RWPE1 (cell line): Measurements from ENCODE around the gene NRP1.
A peak's percentile ranks its signal among the peaks of the same experiment; 100 is the strongest.

ENCODE experiments used
- CTCF ChIA-PET: fragments of 350-600 bp; sonication (Branson Sonifier 250); formaldehyde crosslinking; extraction: SDS; loops from one replicate; lab custom pipeline; 2021; lab: Yijun Ruan, JAX
- POLR2A ChIA-PET: fragments of 400-600 bp; formaldehyde crosslinking; extraction: SDS; loops from one replicate; lab custom pipeline; 2020; ENCODE audit warnings: antibody characterized with exemption; ENCODE audit not compliant: low non-redundant PET; lab: Yijun Ruan, JAX
- DNase-seq: peaks from one replicate; pipeline ENCODE4 v3.0.0; 2012; ENCODE audit warnings: low spot score
- H3K27ac ChIP-seq: fragments of 450-650 bp; 2 replicates; pipeline ENCODE4 v1.5.1; 2017
- TF ChIP-seq, protein P1 (sequence below): fragments of 450-650 bp; conservative IDR thresholded peaks from 2 replicates; pipeline ENCODE4 v1.5.1; 2017; ENCODE audit warnings: low read depth, mild to moderate bottlenecking

The NRP1 gene

DNA sequence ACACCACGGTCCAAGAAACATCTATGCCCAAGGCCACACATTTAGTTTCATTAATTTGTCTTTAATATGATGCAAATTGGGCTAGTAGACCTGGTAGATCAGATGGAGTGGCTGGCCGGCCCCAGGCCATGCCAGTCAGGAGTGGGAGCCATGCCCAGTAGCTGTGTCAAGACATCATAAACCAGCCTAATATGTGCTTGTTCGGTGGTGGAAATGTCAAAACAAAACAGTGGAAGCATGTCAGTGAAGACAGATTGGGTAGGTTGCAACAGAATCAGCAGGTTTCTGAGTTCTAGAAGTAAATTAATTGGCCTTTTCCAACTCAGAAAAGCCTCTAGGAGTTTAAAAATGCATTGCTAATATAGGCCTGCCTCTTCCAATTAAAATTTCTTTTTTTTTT lies 124.7 kb downstream of the NRP1 start:
- DNase-seq, result no peak
- CTCF ChIA-PET, result interaction anchor here (0.8 kb wide), 1 partner anchor 83 kb away, joined by 3 read pairs; no protein-coding TSS in a partner anchor
- POLR2A ChIA-PET, result no interaction called here
- TF ChIP-seq, protein P1, sequence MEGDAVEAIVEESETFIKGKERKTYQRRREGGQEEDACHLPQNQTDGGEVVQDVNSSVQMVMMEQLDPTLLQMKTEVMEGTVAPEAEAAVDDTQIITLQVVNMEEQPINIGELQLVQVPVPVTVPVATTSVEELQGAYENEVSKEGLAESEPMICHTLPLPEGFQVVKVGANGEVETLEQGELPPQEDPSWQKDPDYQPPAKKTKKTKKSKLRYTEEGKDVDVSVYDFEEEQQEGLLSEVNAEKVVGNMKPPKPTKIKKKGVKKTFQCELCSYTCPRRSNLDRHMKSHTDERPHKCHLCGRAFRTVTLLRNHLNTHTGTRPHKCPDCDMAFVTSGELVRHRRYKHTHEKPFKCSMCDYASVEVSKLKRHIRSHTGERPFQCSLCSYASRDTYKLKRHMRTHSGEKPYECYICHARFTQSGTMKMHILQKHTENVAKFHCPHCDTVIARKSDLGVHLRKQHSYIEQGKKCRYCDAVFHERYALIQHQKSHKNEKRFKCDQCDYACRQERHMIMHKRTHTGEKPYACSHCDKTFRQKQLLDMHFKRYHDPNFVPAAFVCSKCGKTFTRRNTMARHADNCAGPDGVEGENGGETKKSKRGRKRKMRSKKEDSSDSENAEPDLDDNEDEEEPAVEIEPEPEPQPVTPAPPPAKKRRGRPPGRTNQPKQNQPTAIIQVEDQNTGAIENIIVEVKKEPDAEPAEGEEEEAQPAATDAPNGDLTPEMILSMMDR, result no peak
- H3K27ac ChIP-seq, result peak overlapping the region; percentile 1; the same call in 1 of the 2 replicates

DNA sequence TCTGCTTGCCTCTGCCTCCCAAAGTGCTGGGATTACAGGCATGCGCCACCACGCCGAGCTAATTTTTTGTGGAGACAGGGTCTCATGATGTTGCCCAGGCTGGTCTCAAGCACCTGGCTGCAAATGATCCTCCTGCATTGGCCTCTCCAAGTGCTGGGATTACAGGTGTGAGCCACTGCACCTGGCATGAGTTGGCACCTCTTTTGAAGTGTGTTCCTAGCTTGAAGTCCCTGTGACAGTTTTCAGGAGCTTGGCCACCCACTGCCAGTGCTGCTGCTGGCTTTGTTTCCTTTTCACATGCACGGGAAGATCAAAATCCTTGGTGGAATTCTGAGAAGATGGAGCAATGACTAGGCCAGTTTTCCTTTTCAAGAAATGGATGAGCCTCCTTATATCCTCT lies 126.3 kb downstream of the NRP1 start:
- CTCF ChIA-PET, result interaction anchor here (0.6 to 1.0 kb wide), 2 partner anchors 15 to 796 kb away, joined by 4 to 6 read pairs; no protein-coding TSS in a partner anchor

DNA sequence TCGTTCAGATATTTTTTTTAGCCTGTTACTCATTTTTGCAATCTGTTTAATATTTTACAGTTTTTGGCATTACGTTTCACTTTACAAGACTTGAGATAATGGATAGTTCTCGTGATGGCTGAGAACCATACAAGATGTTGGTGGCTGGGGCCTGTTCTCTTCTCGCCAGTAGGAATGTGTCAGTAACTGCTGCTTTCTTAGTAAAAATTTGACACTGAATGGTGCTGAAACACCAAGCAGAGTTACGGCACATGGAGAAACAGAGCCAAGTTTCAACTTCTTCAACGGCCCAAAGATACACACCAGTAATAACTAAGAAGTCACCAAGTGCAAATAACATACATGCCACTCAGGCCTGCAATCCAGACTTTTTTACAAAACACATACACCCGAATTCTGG lies 130.4 kb downstream of the NRP1 start:
- DNase-seq, result no peak
- H3K27ac ChIP-seq, result no peak overlapping the region
- ChIA-PET POLR2A (no interaction called here), CTCF (interaction anchor here (0.7 kb wide), 1 partner anchor 80 kb away, joined by 4 read pairs; no protein-coding TSS in a partner anchor)
- TF ChIP-seq, protein P1, result no peak

More for the DNA sequence above, 126.3 kb downstream of the NRP1 start:
- TF ChIP-seq, protein P1, result no peak
- POLR2A ChIA-PET, result no interaction called here
- H3K27ac ChIP-seq, result peak overlapping the region; percentile 13; the same call in 1 of the 2 replicates
- no peak for DNase-seq

DNA sequence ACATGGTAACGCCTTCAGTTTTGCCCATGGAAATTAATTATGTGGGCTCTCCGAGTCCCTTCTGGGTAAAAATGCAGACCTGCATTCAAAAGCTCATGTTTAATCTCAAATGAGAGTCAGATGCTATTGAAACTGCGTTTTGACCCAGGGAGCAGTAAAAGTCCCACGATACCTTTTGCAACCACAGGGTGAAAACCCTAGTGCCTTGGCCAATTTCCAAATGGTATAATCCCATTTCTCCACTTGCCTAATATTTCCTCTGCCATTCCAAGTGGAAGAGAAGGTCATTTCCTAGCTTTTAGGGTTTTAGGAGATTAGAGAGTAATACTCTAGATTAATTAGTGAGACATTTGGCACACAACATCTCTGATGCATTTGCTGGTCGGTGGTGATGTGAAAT lies 132.5 kb downstream of the NRP1 start:
- CTCF ChIA-PET, result no interaction called here
- POLR2A ChIA-PET, result no interaction called here
- no peak for DNase-seq

DNA sequence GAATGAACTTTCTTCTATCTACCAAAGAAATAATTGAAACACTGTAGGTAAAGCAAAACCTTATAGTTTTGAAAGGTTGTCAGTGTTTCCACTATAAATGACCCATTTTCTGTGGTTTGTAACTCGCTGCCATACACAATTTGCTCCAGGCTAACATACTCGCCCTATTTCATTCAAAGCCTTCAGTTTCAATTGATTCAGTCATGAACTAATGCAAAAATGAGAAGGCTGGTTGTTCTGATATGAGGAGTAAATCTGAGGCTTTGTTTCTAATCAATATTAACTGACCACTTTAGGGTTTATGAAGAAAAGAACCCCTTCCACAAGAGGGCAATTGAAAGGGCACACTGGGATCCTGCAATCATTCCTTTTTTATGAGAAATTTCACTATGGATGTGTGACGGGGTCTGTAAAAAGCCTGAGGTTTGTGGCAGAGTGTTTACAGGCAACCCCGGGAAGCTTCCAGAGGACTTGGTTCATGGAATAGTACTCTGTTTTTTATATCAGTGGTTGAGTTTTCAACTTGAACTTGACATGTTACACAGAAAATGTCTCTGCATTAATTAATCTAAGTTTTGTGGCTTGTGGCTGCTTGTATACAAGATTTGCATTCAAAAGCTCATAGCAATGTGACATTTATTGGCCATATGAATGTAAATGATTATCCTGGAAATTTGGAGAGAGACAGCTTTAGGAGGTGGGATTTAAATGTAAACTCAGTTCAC lies 133.2 kb downstream of the NRP1 start:
- no peak for DNase-seq
- POLR2A ChIA-PET, result no interaction called here
- H3K27ac ChIP-seq, result no peak overlapping the region
- TF ChIP-seq, protein P1, result no peak
- CTCF ChIA-PET, result interaction anchor here (0.5 to 0.6 kb wide), 2 partner anchors 36 to 175 kb away, joined by 3 to 4 read pairs; no protein-coding TSS in a partner anchor

More for the DNA sequence above, 132.5 kb downstream of the NRP1 start:
- no peak overlapping the region for H3K27ac ChIP-seq
- TF ChIP-seq, protein P1, result no peak

DNA sequence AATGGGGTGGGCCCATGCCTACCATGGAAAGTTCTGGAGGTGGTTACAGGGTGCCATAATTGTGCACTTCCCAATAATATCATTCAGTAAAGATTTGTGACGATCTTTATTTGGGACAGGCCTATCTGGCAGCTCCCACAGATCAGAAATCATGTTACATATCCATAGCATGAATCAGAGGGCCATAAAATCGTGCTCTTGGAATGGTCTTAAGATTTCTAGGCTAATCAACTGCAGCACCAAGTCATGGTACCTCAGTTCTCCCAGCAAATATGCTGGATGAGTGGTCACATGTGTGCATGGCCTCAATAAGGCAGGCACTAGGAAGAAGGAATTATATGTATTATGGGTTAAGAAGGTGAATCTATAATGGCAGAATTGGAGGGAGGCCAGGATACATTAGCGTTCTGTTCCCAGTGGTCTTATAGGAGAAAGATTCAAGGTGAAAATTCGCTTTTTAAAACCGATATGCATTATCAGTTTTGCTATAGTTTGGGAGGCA lies 134.7 kb downstream of the NRP1 start:
- POLR2A ChIA-PET, result no interaction called here
- DNase-seq, result no peak
- TF ChIP-seq, protein P1, result no peak
- CTCF ChIA-PET, result interaction anchor here (0.6 kb wide), 1 partner anchor 1151 kb away, joined by 3 read pairs; no protein-coding TSS in a partner anchor
- no peak overlapping the region for H3K27ac ChIP-seq
